Coronary artery (tissue), 2 donors: ENCODE results near the gene TGFBR3.

Experiments used
- DNase-seq: peaks from one replicate; pipeline ENCODE4 v3.0.0-alpha.2; 2017; ENCODE audit warnings: low spot score
- H3K27ac ChIP-seq, 2 donors: fragments of 200-600 bp; sonication (generic); one replicate each; pipeline ENCODE4 v1.5.1; 2016 to 2019
- H3K4me3 ChIP-seq: fragments of 200-600 bp; sonication (generic); 2 replicates; pipeline ENCODE4 v1.5.1; 2016; ENCODE audit warnings: mild to moderate bottlenecking, moderate library complexity
- CTCF ChIP-seq: fragments of 200-600 bp; sonication (generic); IDR thresholded peaks from one replicate; pipeline ENCODE4 v1.5.1; 2019; ENCODE audit warnings: antibody characterized with exemption

The TGFBR3 gene

GRCh38 chr1:91791103-91791502 lies 94.8 kb downstream of the TGFBR3 start:
- DNase-seq = no peak
- TF ChIP-seq CTCF = no peak
- Histone ChIP-seq H3K27ac (no peak overlapping the region), H3K4me3 (no peak overlapping the region)

GRCh38 chr1:91790392-91790791 lies 95.6 kb downstream of the TGFBR3 start:
- DNase-seq = no peak
- H3K27ac ChIP-seq = no peak overlapping the region
- TF ChIP-seq CTCF = no peak
- H3K4me3 ChIP-seq = no peak overlapping the region

GRCh38 chr1:91789273-91789997 lies 96.5 kb downstream of the TGFBR3 start:
- no peak for TF ChIP-seq CTCF

GRCh38 chr1:91787919-91788318 lies 98.0 kb downstream of the TGFBR3 start:
- no peak overlapping the region for H3K4me3 ChIP-seq
- DNase-seq = no peak
- TF ChIP-seq CTCF = no peak
- H3K27ac ChIP-seq = no peak overlapping the region

More at GRCh38 chr1:91789273-91789997, 96.5 kb downstream of the TGFBR3 start:
- no peak for DNase-seq
- Histone ChIP-seq H3K27ac (peak overlapping the region in 1 of 2 donors; percentile 27), H3K4me3 (no peak overlapping the region)

GRCh38 chr1:91784616-91785015 lies 101.3 kb downstream of the TGFBR3 start:
- H3K27ac ChIP-seq = peak overlapping the region in 1 of 2 donors; percentile 19
- no peak overlapping the region for H3K4me3 ChIP-seq
- no peak for DNase-seq
- TF ChIP-seq CTCF = no peak

- no peak overlapping the region for H3K4me3 ChIP-seq
- no peak for DNase-seq
- TF ChIP-seq CTCF = no peak
- peak overlapping the region; percentile 19 to 67 for H3K27ac ChIP-seq
Measured at GRCh38 chr1:91784191-91784590, 101.8 kb downstream of the TGFBR3 start.
